Measurements from ENCODE around the gene FAM90A1. TPM values are rescaled to one million over a fixed set of nuclear protein-coding genes. Genes with fewer than 3 reads are reported as not detected.
A peak's percentile ranks its signal among the peaks of the same experiment; 100 is the strongest.
"Not testable (repeated sequence)": the region's sequence is repeated elsewhere in the genome, so short reads cannot be mapped to it uniquely, and the experiment has no call there.

FAM90A1 gene
- total RNA-seq (2021) (0.35 to 0.44 TPM (median 0.39 TPM) in 3 replicates), Bru-seq, nascent RNA (percentile 17 among the genes with signal in this experiment)
- long read RNA-seq, experiment 1, partial matches to known transcripts = 1 of 1 reads
- long read RNA-seq, experiment 1, other reads (novel, unspliced or antisense) = 0 of 1 reads
- long read RNA-seq, experiment 2 = 0 reads
- long read RNA-seq, experiment 3 = 0 reads

GRCh38 chr12:8226992-8227731 lies at the start of gene FAM90A1:
FAM90A1 (minus strand) TSS chr12:8227618; CDS start chr12:8224832, 2,786 bp downstream.
- H3K36me3 Mint-ChIP-seq; H3K27me3 Mint-ChIP-seq (ENCODE audit: low read depth); ATAC-seq; H3K27ac Mint-ChIP-seq; H3K9me3 Mint-ChIP-seq: not testable (repeated sequence)
- Mint-ChIP-seq H3K4me3 (peak within 1 kb of the TSS; percentile 28), H3K4me1 (peaks cover 14% of the 10 kb centered on the region)
- POLR2A ChIA-PET = interaction anchor here (0.6 kb wide), 1 partner anchor 1966 kb away, joined by 3 read pairs; no protein-coding TSS in a partner anchor
- DNase-seq (ENCODE audit: low spot score) = peak; percentile 55
- CTCF ChIA-PET = interaction anchor here (1.3 kb wide), 1 partner anchor 585 kb away, joined by 6 read pairs; no protein-coding TSS in a partner anchor

- CTCF ChIA-PET; DNase-seq (ENCODE audit: low spot score); H3K9me3 Mint-ChIP-seq; ATAC-seq; H3K4me3 Mint-ChIP-seq; H3K36me3 Mint-ChIP-seq; POLR2A ChIA-PET; H3K27me3 Mint-ChIP-seq (ENCODE audit: low read depth); H3K27ac Mint-ChIP-seq: not testable (repeated sequence)
- peaks cover 36% of the 10 kb centered on the region for H3K4me1 Mint-ChIP-seq
Observed at GRCh38 chr12:8276397-8276796, 49.0 kb upstream of the FAM90A1 start.

- peak overlapping the region; percentile 30; the same call in 1 of the 2 replicates for H3K27ac Mint-ChIP-seq
- CTCF ChIA-PET = not testable (repeated sequence)
Observed at GRCh38 chr12:8266706-8267105, 39.3 kb upstream of the FAM90A1 start.

GRCh38 chr12:8264236-8264635 lies 36.8 kb upstream of the FAM90A1 start:
- H3K27ac Mint-ChIP-seq; H3K27me3 Mint-ChIP-seq (ENCODE audit: low read depth); H3K9me3 Mint-ChIP-seq; ATAC-seq; CTCF ChIA-PET; DNase-seq (ENCODE audit: low spot score); POLR2A ChIA-PET; H3K4me3 Mint-ChIP-seq: not testable (repeated sequence)
- Mint-ChIP-seq H3K4me1 (peaks cover 11% of the 10 kb centered on the region), H3K36me3 (peaks cover 12% of the 10 kb centered on the region)

More at GRCh38 chr12:8266706-8267105, 39.3 kb upstream of the FAM90A1 start:
- H3K9me3 Mint-ChIP-seq; H3K27me3 Mint-ChIP-seq (ENCODE audit: low read depth); ATAC-seq; H3K4me1 Mint-ChIP-seq; H3K4me3 Mint-ChIP-seq; POLR2A ChIA-PET; DNase-seq (ENCODE audit: low spot score): not testable (repeated sequence)
- H3K36me3 Mint-ChIP-seq = peaks cover 11% of the 10 kb centered on the region; the same call in 1 of the 2 replicates

GRCh38 chr12:8261111-8261554 lies 33.7 kb upstream of the FAM90A1 start:
- H3K4me3 Mint-ChIP-seq; H3K27ac Mint-ChIP-seq; DNase-seq (ENCODE audit: low spot score); ATAC-seq; H3K9me3 Mint-ChIP-seq; POLR2A ChIA-PET; H3K27me3 Mint-ChIP-seq (ENCODE audit: low read depth): not testable (repeated sequence)
- CTCF ChIA-PET = interaction anchor here (1.1 kb wide), 1 partner anchor 129 kb away, joined by 3 read pairs; no protein-coding TSS in a partner anchor
- peaks cover 11% of the 10 kb centered on the region for H3K4me1 Mint-ChIP-seq
- peaks cover 12% of the 10 kb centered on the region for H3K36me3 Mint-ChIP-seq

- POLR2A ChIA-PET; H3K4me3 Mint-ChIP-seq; H3K36me3 Mint-ChIP-seq; H3K9me3 Mint-ChIP-seq; ATAC-seq; H3K27me3 Mint-ChIP-seq (ENCODE audit: low read depth); H3K27ac Mint-ChIP-seq; CTCF ChIA-PET; DNase-seq (ENCODE audit: low spot score): not testable (repeated sequence)
- peaks cover 11% of the 10 kb centered on the region for H3K4me1 Mint-ChIP-seq
Observed at GRCh38 chr12:8256356-8256755, 28.9 kb upstream of the FAM90A1 start.

- H3K4me1 Mint-ChIP-seq; H3K36me3 Mint-ChIP-seq; H3K9me3 Mint-ChIP-seq; POLR2A ChIA-PET; DNase-seq (ENCODE audit: low spot score); H3K27me3 Mint-ChIP-seq (ENCODE audit: low read depth); ATAC-seq; H3K4me3 Mint-ChIP-seq; H3K27ac Mint-ChIP-seq: not testable (repeated sequence)
- CTCF ChIA-PET = interaction anchor here (0.6 kb wide), 1 partner anchor 614 kb away, joined by 4 read pairs; no protein-coding TSS in a partner anchor
Observed at GRCh38 chr12:8254705-8255104, 27.3 kb upstream of the FAM90A1 start.

GRCh38 chr12:8252056-8252818 lies 24.8 kb upstream of the FAM90A1 start:
- H3K4me3 Mint-ChIP-seq; CTCF ChIA-PET; DNase-seq (ENCODE audit: low spot score); H3K36me3 Mint-ChIP-seq; ATAC-seq; H3K27me3 Mint-ChIP-seq (ENCODE audit: low read depth); H3K9me3 Mint-ChIP-seq; H3K4me1 Mint-ChIP-seq; H3K27ac Mint-ChIP-seq; POLR2A ChIA-PET: not testable (repeated sequence)

Measured in WTC11 (cell line).